Measurements from ENCODE around the gene RAB24. TPM values are rescaled to one million over a fixed set of nuclear protein-coding genes. Genes with fewer than 3 reads are reported as not detected.

Gene RAB24
- total RNA-seq, 4 donors from 2014 or later, result 18.9 to 38.9 (median 23.8) TPM

GRCh38 chr5:177314376-177315342, 11.1 kb upstream of the RAB24 start:
- TF ChIP-seq, protein P1, sequence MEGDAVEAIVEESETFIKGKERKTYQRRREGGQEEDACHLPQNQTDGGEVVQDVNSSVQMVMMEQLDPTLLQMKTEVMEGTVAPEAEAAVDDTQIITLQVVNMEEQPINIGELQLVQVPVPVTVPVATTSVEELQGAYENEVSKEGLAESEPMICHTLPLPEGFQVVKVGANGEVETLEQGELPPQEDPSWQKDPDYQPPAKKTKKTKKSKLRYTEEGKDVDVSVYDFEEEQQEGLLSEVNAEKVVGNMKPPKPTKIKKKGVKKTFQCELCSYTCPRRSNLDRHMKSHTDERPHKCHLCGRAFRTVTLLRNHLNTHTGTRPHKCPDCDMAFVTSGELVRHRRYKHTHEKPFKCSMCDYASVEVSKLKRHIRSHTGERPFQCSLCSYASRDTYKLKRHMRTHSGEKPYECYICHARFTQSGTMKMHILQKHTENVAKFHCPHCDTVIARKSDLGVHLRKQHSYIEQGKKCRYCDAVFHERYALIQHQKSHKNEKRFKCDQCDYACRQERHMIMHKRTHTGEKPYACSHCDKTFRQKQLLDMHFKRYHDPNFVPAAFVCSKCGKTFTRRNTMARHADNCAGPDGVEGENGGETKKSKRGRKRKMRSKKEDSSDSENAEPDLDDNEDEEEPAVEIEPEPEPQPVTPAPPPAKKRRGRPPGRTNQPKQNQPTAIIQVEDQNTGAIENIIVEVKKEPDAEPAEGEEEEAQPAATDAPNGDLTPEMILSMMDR (IDR thresholded peaks at IDR 0.05), result no peak
- no peak for DNase-seq (ENCODE audit: low spot score)

DNA sequence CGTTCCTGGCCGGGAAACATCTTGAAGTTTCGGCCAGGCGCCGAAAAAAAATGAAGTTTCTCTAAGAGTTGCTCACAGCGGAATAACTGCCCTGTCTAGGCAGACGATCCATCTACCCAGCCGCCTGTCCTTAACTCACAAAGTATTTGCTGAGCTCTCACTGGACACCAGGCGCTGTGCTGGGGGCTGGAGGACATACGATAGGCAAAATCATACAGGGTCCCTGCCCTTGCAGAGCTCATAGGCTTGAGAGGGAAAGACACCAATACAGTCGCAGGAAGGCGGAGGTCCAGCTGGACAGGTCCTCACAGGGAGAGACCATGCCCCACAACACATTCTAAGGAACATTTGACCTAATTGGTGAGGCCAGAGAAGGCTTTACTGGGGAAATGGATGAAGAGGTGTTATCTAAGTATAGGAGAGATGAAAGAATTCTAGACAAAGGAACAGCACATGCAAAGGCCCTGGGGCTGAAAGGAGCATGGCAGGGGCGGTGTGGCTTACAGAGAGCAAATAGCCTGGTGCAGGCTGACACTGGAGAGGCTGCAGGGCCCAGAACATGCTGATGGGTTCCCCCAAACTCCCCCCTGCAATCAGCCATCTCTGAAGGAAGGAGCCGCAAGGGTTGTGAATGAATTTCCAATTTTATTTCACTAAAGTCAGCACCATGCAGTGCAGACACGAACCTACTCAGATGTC, 10.2 kb upstream of the RAB24 start:
- TF ChIP-seq, protein P1 (IDR thresholded peaks at IDR 0.05), result no peak
- no peak for DNase-seq (ENCODE audit: low spot score)

More at GRCh38 chr5:177314376-177315342, 11.1 kb upstream of the RAB24 start:
- ATAC-seq (ENCODE audit: low FRiP score), result no peak

GRCh38 chr5:177312649-177313181, 9.2 kb upstream of the RAB24 start:
- TF ChIP-seq, protein P1 (IDR thresholded peaks at IDR 0.05), result no peak
- DNase-seq (ENCODE audit: low spot score) (no peak), ATAC-seq (ENCODE audit: low FRiP score) (no peak)

More for the DNA sequence above, 10.2 kb upstream of the RAB24 start:
- ATAC-seq (ENCODE audit: low FRiP score), result no peak

- ATAC-seq (ENCODE audit: low FRiP score) (peak; percentile 81), DNase-seq (ENCODE audit: low spot score) (peak; percentile 85)
These were observed 8.5 kb upstream of the RAB24 start, which contains the start of gene MXD3 for GRCh38 chr5:177311723-177312648. TSS of gene MXD3 (minus strand) at chr5:177311898. CDS start at chr5:177311830, 68 bp downstream.

GRCh38 chr5:177311392-177311722, 7.8 kb upstream of the RAB24 start:
- TF ChIP-seq, protein P1 (IDR thresholded peaks at IDR 0.05), result no peak
- peak; percentile 0 for ATAC-seq (ENCODE audit: low FRiP score)
- no peak for DNase-seq (ENCODE audit: low spot score)

More at GRCh38 chr5:177311723-177312648, 8.5 kb upstream of the RAB24 start, which contains the start of gene MXD3:
- TF ChIP-seq, protein P1 (IDR thresholded peaks at IDR 0.05), result no peak

DNA sequence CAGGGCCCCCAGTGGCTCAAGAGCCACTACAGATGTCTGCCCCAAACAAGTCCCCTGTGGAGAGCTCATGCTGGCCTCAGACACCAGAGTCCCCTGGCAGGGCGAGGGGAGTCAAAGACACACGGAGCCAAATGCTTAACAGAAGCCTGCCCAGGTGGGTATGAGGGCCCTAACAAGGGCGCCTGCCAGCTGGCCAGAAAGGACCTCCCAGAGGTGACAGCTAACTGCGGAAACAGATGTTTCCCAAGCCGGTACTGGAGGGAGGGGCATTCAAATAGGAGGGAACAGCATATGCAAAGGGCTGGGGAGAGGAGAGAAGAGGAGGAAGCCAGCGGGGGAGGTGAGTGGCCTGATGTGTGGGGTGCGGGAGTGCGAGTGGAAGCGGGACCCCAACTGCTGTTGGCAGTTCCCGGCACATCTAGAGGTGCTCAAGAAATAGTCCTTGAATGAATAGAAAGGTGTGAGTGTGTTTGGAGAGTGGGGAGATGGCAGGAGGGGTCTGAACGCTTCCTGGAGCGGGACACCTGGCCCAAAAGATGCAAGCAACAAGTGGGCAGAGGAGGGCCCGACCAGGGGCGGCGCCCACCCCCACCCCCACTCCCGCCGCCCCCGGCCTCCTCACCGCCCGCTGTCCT, 7.4 kb upstream of the RAB24 start:
- DNase-seq (ENCODE audit: low spot score), result no peak
- ATAC-seq (ENCODE audit: low FRiP score), result no peak
- TF ChIP-seq, protein P1 (IDR thresholded peaks at IDR 0.05), result no peak

All from omental fat pad (tissue), 4 donors.